ENCODE data around the gene ZFR2. TPM values are rescaled to one million over a fixed set of nuclear protein-coding genes. Genes with fewer than 3 reads are reported as not detected.
A peak's percentile ranks its signal among the peaks of the same experiment; 100 is the strongest.

ZFR2 gene
- total and polyA plus RNA-seq, 2 of the 8 experiments (the other 6 are each of a cell fraction or from before 2014, with no cell fraction given), result 14.5 to 28.4 TPM

DNA sequence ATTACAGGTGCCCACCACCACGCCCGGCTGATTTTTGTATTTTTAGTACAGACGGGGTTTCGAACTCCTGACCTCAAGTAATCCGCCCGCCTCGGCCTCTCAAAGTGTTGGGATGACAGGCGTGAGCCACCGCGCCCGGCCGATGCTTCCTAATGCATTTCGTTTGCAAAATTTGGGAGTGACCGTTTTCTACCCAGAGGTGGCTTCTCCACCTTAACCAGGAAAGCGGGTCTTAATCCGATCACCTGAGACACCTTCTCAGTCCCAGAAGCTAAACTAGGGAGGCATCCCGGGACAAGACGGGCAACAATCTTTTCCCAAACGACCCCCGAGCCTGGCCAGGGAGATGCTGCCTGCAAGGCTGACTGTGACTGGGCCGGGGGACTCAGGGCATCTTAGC lies 67.8 kb downstream of the ZFR2 start:
- Histone ChIP-seq H4K20me1 (replicated peaks in 1 of 2; ENCODE audit: control insufficient read depth in 1 of 2, insufficient read depth in 2 of 2, low read length in 2 of 2) (no peaks in the 10 kb centered on the region), H2BK20ac (ENCODE audit: low read length) (no peak overlapping the region), H3K9me3 (ENCODE audit: insufficient read depth in 2 of 2, low read depth in 1 of 2, low read length in 1 of 2) (peaks cover 4 to 6% of the 10 kb centered on the region in 2 experiments; a peak in 2 of 4 replicates), H3K9ac (replicated peaks in 1 of 4; ENCODE audit: extremely low read depth in 1 of 4, low read depth in 3 of 4, low read length in 3 of 4) (no peak overlapping the region), H4K5ac (ENCODE audit: insufficient read length, low read depth, low read length) (no peak overlapping the region), H3K23me2 (ENCODE audit: low read depth, low read length) (peaks cover 6% of the 10 kb centered on the region; the same call in 1 of the 2 replicates), H3K27ac (ENCODE audit: low read depth, low read length) (no peak overlapping the region), H3K4me3 (ENCODE audit: extremely low read depth in 1 of 4, insufficient read depth in 2 of 4, low read depth in 3 of 4, low read length in 4 of 4) (peak overlapping the region; percentile 32 to 59 (median 44)), H3K18ac (ENCODE audit: extremely low read depth, low read length) (no peak overlapping the region), H2AFZ (ENCODE audit: low read length) (no peak overlapping the region), H4K8ac (ENCODE audit: extremely low read depth, insufficient read depth, low read length) (no peak overlapping the region; the same call in 1 of the 2 replicates), H4K91ac (replicated peaks; ENCODE audit: insufficient read length, low read length) (no peak overlapping the region), H2BK120ac (replicated peaks; ENCODE audit: low read depth, low read length) (no peak overlapping the region), H3K4me2 (ENCODE audit: insufficient read depth in 1 of 2, low read depth in 2 of 2, low read length in 2 of 2) (peak overlapping the region; percentile 81 to 90), H3K4ac (replicated peaks; ENCODE audit: insufficient read length, low read depth, low read length) (no peak overlapping the region), H2BK15ac (ENCODE audit: low read length) (no peak overlapping the region), H3K4me1 (replicated peaks in 1 of 4; ENCODE audit: control insufficient read depth in 3 of 4, insufficient read depth in 4 of 4, low read length in 3 of 4) (peaks cover 0 to 3% (median 1%) of the 10 kb centered on the region in 4 experiments; a peak in 3 of 7 replicates), H3K23ac (ENCODE audit: insufficient read length) (no peak overlapping the region), H2BK12ac (ENCODE audit: low read depth, low read length) (no peak overlapping the region), H3K14ac (ENCODE audit: insufficient read length) (no peak overlapping the region), H3K36me3 (ENCODE audit: control insufficient read depth in 2 of 4, insufficient read depth in 4 of 4, low read length in 3 of 4) (no peaks in the 10 kb centered on the region), H2AK5ac (ENCODE audit: low read depth, low read length) (no peak overlapping the region), H3K79me2 (ENCODE audit: control insufficient read depth in 1 of 2, insufficient read depth in 2 of 2, low read length in 2 of 2) (no peaks in the 10 kb centered on the region), H3K56ac (replicated peaks; ENCODE audit: insufficient read length, low read depth, low read length) (no peak overlapping the region), H2BK5ac (ENCODE audit: low read depth, low read length) (no peak overlapping the region), H3K27me3 (replicated peaks in 1 of 4; ENCODE audit: control insufficient read depth in 3 of 4, extremely low read depth in 1 of 4, insufficient read depth in 3 of 4, low read length in 3 of 4) (peaks cover 0 to 6% (median 4%) of the 10 kb centered on the region in 4 experiments; a peak in 5 of 7 replicates), H3K79me1 (ENCODE audit: low read depth, low read length) (no peaks in the 10 kb centered on the region)
- WGBS, 2 experiments (ENCODE audit: extremely low coverage in 1 of 2, insufficient coverage in 1 of 2, insufficient read length in 1 of 2, insufficient replicate concordance in 2 of 2, low coverage in 1 of 2, low lambda C conversion rate in 2 of 2, missing lambda C conversion rate in 1 of 2), result 60% methylated on average over 21 of the region's 21 CpGs; no CpG with 5 or more reads in 1 of the 2 experiments
- FAIRE-seq (no peak), DNase-seq (ENCODE audit: low read depth in 1 of 2, low spot score in 2 of 2) (no peak)
- CTCF ChIA-PET (ENCODE audit: partially characterized antibody), result no interaction called here
- POLR2A ChIA-PET (ENCODE audit: partially characterized antibody), result no interaction called here
- TF ChIP-seq SRF (IDR thresholded peaks at IDR 0.05; ENCODE audit: low read depth, low read length), result no peak
- TF ChIP-seq, protein P1, sequence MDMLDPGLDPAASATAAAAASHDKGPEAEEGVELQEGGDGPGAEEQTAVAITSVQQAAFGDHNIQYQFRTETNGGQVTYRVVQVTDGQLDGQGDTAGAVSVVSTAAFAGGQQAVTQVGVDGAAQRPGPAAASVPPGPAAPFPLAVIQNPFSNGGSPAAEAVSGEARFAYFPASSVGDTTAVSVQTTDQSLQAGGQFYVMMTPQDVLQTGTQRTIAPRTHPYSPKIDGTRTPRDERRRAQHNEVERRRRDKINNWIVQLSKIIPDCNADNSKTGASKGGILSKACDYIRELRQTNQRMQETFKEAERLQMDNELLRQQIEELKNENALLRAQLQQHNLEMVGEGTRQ (IDR thresholded peaks at IDR 0.05; ENCODE audit: low read length), result no peak
- TF ChIP-seq EZH2 (IDR thresholded peaks at IDR 0.05; ENCODE audit: low read depth, low read length, severe bottlenecking), result no peak
- no peak for TF ChIP-seq CEBPB (IDR thresholded peaks at IDR 0.05; ENCODE audit: low read depth, low read length)
- TF ChIP-seq SP1 (IDR thresholded peaks at IDR 0.05; ENCODE audit: low read depth, low read length), result no peak
- TF ChIP-seq RXRA (IDR thresholded peaks at IDR 0.05; ENCODE audit: insufficient read depth, low read depth, low read length), result no peak
- TF ChIP-seq SIRT6 (IDR thresholded peaks at IDR 0.05; ENCODE audit: low read length), result no peak
- TF ChIP-seq POLR2AphosphoS5 (IDR thresholded peaks at IDR 0.05; ENCODE audit: low read depth, low read length), result no peak
- no peak for TF ChIP-seq GABPA (IDR thresholded peaks at IDR 0.05; ENCODE audit: borderline replicate concordance, insufficient read depth, low read length)
- TF ChIP-seq TCF12 (IDR thresholded peaks at IDR 0.05; ENCODE audit: low read depth, low read length), result no peak
- no peak for TF ChIP-seq TAF7 (optimal IDR thresholded peaks at IDR 0.05; ENCODE audit: borderline replicate concordance, low read depth, low read length)
- no peak for TF ChIP-seq BRCA1 (IDR thresholded peaks at IDR 0.05; ENCODE audit: low read depth, low read length)
- TF ChIP-seq NANOG (IDR thresholded peaks at IDR 0.05; ENCODE audit: insufficient read depth, low read depth, low read length, poor library complexity, severe bottlenecking), result no peak

Data from H1 (cell line).